SIG-M5 treated with dmso at 0.1 percent for 504 hours (cell line): ENCODE data around the gene RIMBP2.

ENCODE experiments used
- DNase-seq: peaks from one replicate; lab custom pipeline; 2025; ENCODE audit not compliant: unreplicated experiment; lab: John Stamatoyannopoulos, UW

The RIMBP2 gene

DNA sequence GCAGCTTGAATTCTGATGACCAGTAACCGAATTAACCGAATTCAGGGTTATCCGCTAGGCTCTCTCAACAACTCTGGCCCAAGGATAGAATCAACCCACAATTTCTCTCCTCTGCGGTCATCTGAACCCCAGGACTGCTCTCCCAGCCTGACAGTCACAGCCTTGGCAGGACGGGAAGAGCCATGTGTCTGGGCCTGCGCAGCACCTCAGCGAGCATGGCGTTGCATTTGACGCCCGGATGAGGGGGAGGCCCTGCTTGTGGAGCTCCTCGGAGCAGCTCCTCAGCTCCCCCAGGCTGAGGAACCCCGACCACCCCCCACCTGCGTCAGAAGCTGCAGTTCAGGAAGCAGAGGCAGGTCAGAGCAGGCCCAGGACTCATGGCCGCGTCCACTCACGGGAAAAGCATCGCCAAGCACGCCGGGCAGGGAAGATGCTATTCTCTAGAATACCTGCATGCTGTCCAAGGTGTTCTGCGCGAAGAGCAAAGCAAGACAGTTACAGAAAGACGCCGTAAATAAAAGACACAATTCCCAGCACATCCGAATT is 247.3 kb downstream of the RIMBP2 start:
- DNase-seq = no peak

DNA sequence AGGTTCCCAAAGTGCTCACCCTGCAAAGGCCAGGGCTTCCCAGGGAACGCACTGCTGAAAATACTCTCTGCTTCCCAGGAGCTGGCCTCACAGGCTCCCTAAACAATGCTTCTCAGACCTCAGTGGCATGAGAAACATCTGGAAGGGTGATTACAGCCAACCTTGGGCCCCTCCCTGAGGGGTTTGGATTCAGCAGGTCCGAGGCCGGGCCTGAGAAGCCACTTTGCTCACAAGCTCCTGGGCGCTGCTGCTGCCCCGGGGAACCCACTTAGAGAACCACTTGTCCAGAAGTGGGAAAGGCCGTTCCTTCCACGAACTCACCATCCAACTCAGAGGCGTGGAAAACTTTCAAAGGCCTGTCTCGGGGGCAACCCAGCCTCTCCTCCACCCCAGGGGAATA is 247.9 kb downstream of the RIMBP2 start:
- no peak for DNase-seq

- DNase-seq = no peak
Measured at GRCh38 chr12:130465626-130466025, 250.5 kb downstream of the RIMBP2 start.

DNA sequence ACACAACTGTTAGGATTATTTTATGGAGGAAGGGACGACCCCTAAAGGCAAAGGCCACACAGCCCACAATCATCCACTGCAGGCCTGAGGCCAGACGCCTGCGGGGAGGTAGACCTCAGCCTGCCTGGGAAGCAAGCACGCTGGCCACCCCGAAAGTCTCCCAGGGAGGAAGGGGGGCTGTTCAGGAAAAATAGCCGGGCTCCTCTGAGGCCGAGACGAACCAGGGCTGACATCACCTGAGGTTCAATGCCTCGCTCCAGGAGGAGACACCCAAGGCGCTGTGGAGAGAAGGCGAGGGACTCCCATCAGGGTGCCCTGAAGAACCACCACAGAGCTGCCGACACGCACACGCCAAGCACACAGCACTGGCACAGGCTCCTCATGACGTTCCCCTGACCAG is 251.1 kb downstream of the RIMBP2 start:
- no peak for DNase-seq

DNA sequence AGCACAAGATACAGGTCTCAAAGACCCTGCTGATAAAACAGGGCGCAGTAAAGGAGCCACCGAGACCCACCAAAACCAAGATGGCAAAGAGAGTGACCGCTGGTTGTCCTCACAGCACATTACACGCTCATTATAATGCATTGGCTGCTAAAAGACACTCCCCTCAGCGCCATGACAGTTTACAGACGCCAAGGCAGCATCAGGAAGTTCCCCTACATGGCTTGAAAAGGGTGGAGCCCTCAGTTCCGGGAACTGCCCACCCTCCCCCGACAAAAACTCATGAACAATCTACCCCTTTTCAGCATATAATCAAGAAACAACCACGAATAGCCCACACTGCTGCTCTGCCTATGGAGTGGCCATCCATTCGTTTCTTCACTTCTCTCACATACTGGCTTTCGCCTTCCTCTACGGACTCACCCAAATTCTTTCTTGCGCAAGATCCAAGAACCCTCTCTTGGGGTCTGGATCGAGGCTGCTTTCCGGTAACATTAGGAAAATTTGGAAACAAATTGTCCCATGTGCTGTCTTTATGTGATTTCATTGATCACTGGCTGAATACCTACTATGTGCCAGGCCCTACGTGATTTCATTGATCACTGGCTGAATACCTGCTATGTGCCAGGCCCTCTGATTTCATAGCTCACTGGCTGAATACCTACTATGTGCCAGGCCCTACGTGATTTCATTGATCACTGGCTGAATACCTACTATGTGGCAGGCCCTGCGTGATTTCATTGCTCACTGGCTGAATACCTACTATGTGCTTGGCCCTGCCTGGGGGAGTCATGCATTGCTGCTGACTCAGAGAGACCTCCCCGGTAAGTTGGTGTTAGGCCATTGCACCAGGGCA is 252.1 kb downstream of the RIMBP2 start:
- no peak for DNase-seq

DNA sequence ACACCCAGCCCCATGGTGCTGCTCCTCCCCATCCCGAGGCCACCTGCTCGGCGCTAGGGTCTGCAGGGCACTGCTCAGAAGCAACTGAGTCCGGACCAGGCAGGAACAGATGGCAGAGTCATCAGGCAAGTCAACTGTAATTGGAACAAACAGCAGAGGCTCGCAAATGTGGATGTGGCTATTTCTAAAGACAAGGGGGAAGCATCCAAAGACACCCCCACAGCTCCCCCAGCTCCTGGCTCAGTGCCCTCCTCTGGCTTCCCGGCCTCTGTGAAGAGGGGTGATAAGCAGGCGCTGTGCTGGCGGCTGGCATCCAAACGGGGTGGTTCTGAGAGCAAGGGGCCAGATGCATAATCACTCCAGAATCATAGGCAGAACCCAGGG is 252.8 kb downstream of the RIMBP2 start:
- DNase-seq = no peak

DNA sequence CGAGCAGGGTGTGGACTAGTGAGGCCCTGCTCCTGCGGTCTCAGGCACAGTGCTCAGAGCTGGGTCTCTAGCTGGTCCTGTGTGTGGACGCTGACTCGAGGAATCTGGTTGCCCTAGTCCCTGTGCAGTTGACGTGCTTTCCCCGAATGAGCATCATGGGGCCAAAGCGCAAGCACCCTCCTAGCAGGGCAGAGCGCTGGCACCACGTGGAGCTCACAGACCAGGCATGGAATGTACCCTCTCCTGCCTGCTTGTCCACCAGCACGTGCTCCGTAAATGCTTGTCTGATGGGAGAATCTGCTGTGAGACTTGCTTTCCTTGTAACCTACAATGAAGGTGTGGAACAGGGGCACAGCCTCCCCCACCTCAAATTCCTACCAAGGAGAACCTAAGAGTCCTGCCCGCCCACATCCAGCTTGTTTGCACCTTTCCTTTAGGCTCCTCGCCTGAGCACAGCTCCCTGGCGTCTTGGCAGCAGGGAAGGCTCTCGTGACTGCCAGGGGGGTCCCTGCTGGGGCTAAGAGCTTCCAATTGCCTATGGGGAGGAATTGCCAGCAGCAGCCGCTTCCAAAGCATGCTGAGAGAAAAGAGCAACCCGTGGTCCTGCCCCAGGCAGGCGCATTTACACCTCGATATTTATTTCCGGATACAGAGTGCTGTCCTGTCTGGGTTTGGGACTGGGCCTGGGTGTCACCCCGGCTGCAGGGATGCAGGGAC is 253.4 kb downstream of the RIMBP2 start:
- no peak for DNase-seq

DNA sequence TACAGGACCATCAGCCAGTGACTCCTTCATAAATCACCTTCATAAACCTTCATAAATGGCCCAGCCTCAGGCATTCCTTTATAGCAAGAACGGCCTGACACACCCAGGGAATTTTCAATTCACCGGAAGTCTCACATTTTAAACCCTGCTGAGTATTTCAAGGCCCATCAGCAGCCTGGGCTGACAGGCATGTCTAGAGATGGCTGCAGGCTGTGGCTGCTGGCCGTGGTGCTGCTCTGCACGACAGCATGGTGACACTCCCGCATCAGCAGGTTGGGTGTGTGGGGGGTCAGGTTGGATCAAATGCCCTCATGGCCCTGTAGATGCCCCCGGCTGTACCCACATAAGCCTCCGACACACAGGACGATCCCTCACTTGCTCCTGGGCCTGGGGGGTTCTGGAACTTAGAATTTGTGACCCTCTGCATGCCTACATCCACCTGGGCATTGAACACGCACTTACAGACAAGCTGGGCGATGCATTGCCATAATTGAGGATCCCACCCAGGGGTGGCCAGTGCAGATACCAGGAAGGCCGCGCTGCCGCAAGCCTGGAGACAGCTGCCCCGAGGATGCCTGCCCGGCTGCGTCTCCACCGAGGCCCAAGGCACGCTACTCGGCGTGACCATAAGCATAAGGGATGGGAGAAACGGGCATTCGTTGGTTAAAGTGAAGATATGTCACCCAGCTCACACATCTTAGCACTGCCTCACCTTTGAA is 254.1 kb downstream of the RIMBP2 start:
- no peak for DNase-seq

DNA sequence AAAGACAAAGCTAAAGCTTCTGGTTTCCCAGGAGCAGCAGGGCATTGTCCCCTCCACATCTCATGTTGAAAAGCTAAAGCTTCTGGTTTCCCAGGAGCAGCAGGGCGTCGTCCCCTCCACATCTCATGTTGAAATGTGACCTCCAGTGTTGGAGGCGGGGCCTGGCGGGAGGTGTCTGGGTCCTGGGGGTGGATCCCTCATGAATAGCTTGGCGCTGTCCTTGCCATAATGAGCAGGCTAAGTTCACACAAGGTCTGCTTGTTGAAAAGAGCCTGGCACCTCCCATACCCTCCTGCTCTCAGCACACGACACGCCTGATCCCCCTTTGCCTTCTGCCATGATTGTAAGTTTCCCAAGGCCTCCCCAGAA is 254.7 kb downstream of the RIMBP2 start:
- no peak for DNase-seq

DNA sequence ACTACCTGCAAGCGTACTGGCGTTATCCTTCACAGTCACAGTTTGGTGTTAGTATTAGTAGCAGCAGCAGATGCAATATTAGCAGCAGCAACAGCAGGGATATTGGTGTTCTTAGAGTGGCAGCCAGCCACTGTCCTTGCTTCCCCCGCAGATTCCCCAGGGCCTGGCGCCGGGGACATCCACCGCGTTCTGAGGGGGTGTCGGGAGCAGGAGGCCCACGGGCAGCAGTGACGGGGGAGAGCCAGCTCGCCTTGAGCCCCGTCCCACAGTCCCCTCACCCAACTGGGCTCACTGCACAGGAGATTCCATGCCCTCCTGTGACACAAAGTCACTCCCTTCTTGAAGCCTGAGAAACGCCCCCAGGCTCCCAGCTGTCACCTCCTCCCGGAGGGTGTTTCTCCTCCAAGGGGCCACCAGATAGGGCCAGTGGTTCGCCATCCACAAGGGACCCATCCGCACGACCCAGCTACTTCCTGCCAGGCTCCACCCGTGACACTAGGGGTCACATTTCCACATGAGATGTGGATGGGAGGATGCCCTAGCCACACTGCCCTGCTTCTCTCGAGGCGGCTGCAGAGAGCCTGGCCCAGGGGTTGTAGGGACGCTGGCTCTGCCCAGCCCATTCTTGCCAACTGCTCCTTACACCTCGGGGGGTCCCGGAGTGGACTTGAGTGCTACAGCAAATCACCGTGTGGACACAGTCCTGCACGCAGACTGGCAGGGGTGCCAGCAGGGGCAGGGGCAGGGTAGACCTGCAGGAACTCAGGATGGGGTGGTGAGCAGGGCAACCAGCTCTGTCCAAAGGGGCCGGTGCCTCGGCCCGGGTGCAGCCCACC is 255.3 kb downstream of the RIMBP2 start:
- DNase-seq = no peak

DNA sequence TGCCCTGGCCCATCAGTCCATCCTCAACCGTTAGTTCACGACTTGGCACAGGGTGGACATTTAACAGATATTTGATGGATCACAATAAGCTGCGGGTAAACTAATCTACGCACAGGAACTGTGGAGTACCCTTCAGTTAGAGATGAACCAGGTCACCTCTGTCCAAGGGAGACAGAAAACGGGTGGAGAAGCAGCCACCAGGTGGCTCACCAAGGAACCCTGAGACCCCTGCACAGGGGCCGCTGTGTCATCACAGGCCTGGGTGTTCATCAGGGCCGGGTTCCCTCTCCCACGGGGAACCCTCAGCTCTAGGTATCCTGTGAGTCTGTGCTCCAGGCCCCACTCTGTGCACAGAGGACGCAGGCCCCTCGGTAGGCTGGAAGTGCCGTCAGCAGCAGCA is 256.2 kb downstream of the RIMBP2 start:
- no peak for DNase-seq

DNA sequence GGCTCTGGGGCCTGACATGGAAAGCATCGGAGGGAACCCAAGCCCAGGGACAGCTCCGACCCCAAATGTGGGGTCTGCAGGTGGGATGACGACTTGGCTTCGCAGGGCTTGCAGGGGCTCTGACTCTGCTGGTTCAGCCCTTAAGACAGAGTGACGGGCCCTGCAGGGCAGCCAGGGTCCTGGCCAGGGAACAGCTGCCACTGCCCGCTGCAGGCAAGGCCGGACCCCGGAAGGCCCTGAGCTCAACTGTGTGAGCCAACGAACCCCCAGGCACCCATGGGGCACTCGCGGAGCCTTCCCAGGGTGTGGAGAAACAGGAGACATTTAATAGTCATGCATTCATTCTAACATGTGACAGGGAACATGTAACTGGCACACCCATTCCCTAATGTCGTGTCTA is 257.8 kb downstream of the RIMBP2 start:
- no peak for DNase-seq

DNA sequence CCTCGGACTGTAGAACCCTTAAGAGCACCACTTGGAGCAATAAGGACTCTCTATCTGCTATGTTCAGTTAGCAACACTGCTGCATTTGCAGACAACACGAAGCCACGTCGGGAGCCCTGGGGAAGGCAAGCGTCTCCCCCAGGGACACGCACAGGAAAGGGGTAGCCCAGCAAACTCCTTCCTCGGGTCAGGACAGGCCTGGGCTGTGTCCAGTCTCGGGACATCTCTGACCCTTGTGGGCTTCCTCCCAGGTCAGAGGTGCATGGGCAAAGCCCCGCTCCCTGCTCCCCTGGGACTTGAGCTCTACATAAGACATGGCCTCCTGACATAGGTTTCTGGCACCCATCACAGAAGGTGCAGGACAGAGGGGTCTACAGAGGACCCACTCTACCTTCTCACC is 258.9 kb downstream of the RIMBP2 start:
- DNase-seq = no peak

DNA sequence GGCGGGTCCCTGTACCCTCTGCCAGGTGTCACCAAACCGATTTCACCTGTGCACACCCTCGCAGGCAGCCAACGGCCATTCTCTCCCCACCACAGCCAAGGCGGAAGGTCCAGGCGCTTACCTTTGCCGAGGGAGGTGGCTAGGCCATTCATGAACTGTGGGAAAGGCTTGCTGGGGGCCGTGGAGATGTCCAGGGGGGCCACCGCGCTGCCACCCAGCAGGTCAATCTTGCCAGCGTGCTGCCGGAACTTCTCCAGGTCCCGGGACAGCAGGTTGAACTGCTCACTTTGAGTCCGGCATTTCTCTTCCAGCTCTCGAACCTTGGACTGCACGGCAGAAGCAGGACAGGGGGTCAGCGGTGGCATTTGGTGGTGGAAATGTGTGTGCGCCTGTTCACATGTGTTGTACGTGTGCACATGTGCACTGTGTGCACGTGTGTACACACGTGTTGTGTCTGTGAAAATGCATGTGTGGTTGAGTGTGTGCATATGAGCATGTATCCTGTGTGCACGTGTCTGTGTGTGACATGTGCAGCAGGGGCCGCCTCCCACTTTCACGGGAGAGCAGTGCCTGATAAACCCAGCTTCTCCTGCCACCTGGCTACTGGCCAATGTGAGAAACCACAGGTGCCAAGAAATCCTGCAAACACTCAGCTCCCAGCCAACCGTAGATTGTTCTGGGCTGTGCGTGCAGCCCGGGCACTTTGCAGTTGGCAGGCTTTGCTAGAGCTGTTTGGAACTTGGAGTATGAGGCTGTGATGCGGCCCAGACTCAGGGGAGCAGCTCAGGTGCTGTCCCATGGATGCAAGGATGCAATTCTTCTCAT is 259.5 kb downstream of the RIMBP2 start:
- DNase-seq = no peak

DNA sequence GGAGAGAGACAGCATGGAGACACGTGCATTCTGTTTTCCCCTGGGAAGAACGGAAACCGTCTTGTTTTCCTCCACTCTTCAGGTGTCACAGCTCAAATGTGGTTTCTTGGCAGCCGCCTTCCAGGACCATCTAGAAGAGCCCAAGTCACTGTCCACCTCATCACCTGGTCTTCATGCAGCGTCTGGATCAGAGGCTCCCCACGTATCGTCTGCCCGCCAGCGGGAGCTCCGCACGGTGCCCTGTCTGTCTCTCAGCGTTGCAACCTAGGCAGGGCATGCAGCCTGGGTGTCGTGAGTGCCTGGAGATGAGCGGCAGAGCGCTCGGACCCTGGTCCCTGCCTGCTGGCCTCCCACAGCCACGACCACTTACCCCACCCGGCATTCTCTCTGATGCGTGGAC is 260.9 kb downstream of the RIMBP2 start:
- no peak for DNase-seq

- DNase-seq = no peak
Measured at GRCh38 chr12:130454296-130454695, 261.8 kb downstream of the RIMBP2 start.

GRCh38 chr12:130452546-130452945 is 263.6 kb downstream of the RIMBP2 start:
- DNase-seq = no peak

DNA sequence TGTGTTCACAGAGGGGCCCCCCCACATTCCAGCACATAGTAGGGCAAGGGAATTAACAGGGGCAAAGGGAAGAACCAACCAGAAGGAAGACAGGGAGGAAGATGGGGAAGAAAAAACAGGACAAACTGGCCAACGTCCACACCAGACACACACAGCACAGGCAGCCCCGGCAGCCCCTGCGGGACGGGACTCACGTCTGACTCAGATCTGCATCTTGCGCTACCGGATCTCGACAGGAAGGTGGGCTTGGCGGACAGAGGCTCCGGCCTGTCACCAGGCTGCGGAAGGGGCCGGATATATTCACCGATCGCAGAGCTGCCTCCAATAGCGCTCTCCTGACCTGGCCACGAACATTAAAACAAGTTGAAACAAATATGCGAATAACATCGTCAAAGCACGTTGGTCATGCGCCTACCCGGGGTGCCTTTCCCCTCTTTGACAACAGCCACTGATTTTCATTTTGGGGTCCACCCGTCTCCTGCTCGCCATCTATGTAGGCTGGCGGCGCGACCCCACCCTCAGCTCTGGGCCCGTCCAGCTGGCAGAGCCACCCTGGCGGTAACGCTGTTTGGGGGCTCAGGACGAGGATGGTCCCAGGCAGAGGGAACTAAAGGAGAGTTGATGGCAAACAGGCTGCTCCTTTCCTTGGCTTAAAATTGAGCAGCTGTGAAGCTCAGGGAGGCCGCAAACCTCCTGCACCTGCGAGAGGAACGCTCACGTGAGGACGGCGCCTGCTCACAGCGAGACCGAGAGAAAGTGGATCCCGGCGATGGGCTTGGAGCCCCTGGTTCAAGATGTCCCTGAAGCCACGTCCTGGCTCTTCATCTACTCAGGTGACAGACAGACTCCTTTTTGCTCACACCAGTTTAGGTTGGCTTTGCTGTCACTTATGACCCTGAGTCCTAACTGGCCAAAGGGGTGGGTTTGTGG is 264.8 kb downstream of the RIMBP2 start:
- DNase-seq = no peak

GRCh38 chr12:130449291-130449690 is 266.8 kb downstream of the RIMBP2 start:
- DNase-seq = no peak
